Neural cell (in vitro differentiated cells): Measurements from ENCODE around the gene ZNF3.

Source experiments
- EZH2 ChIP-seq: fragments of 200-600, 300-800 bp; shearing (Covaris generic), sonication (generic); IDR thresholded peaks from 2 replicates; pipeline ENCODE4 v1.6.1; 2014; ENCODE audit warnings: antibody characterized with exemption, low read length, borderline replicate concordance, mild to moderate bottlenecking; ENCODE audit not compliant: insufficient read depth, poor library complexity, severe bottlenecking
- MXI1 ChIP-seq: fragments of 450-650 bp; conservative IDR thresholded peaks from 2 replicates; pipeline ENCODE4 v1.6.1; 2014; ENCODE audit warnings: antibody characterized with exemption, mild to moderate bottlenecking; ENCODE audit not compliant: poor library complexity, severe bottlenecking
- RAD21 ChIP-seq: fragments of 450-650 bp; conservative IDR thresholded peaks from 2 replicates; pipeline ENCODE4 v1.6.1; 2014; ENCODE audit warnings: antibody characterized with exemption, mild to moderate bottlenecking, moderate library complexity
- TAF1 ChIP-seq: IDR thresholded peaks from 2 replicates; pipeline ENCODE4 v1.6.1; 2012; ENCODE audit warnings: low read depth
- TF ChIP-seq, protein P1 (sequence below): fragments of 450-650 bp; IDR thresholded peaks from 2 replicates; pipeline ENCODE4 v1.5.1; 2014; ENCODE audit warnings: antibody characterized with exemption, mild to moderate bottlenecking, moderate library complexity; ENCODE audit not compliant: poor library complexity, severe bottlenecking

GRCh38 chr7:100118388-100119071 is 37.0 kb upstream of the ZNF3 start:
- TF ChIP-seq, protein P1, sequence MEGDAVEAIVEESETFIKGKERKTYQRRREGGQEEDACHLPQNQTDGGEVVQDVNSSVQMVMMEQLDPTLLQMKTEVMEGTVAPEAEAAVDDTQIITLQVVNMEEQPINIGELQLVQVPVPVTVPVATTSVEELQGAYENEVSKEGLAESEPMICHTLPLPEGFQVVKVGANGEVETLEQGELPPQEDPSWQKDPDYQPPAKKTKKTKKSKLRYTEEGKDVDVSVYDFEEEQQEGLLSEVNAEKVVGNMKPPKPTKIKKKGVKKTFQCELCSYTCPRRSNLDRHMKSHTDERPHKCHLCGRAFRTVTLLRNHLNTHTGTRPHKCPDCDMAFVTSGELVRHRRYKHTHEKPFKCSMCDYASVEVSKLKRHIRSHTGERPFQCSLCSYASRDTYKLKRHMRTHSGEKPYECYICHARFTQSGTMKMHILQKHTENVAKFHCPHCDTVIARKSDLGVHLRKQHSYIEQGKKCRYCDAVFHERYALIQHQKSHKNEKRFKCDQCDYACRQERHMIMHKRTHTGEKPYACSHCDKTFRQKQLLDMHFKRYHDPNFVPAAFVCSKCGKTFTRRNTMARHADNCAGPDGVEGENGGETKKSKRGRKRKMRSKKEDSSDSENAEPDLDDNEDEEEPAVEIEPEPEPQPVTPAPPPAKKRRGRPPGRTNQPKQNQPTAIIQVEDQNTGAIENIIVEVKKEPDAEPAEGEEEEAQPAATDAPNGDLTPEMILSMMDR, result no peak
- TF ChIP-seq MXI1 (no peak), RAD21 (no peak), TAF1 (no peak), EZH2 (no peak)
